ENCODE data around the gene RRAS.
A peak's percentile ranks its signal among the peaks of the same experiment; 100 is the strongest.

Gene RRAS

GRCh38 chr19:49676784-49677230, 36.9 kb upstream of the RRAS start:
- DNase-seq = peak; percentile 95

- DNase-seq = no peak
Observed at GRCh38 chr19:49676136-49676783, 36.3 kb upstream of the RRAS start.

- no peak for DNase-seq
Observed at GRCh38 chr19:49672131-49672919, 32.4 kb upstream of the RRAS start.

GRCh38 chr19:49669516-49669915, 29.6 kb upstream of the RRAS start:
- no peak for DNase-seq

- DNase-seq = no peak
Observed at GRCh38 chr19:49667473-49667872, 27.5 kb upstream of the RRAS start.

GRCh38 chr19:49666120-49666444, 26.1 kb upstream of the RRAS start:
- DNase-seq = no peak

GRCh38 chr19:49665351-49666119, 25.6 kb upstream of the RRAS start, which contains the start of the genes BCL2L12 and IRF3:
TSS of gene BCL2L12 (plus strand) at chr19:49665933. CDS start at chr19:49666693, 760 bp downstream.
TSS of gene IRF3 (minus strand) at chr19:49665857. CDS start at chr19:49664838, 1,019 bp downstream.
- DNase-seq = peak; percentile 53

- DNase-seq = no peak
Observed at GRCh38 chr19:49665036-49665350, 25.1 kb upstream of the RRAS start.

- DNase-seq = no peak
Observed at GRCh38 chr19:49664171-49665035, 24.5 kb upstream of the RRAS start.

GRCh38 chr19:49663224-49663623, 23.3 kb upstream of the RRAS start:
- DNase-seq = no peak

GRCh38 chr19:49662011-49662410, 22.1 kb upstream of the RRAS start:
- DNase-seq = no peak

- no peak for DNase-seq
Observed at GRCh38 chr19:49660338-49660961, 20.5 kb upstream of the RRAS start.

- DNase-seq = no peak
Observed at GRCh38 chr19:49658566-49659442, 18.9 kb upstream of the RRAS start.

GRCh38 chr19:49658139-49658517, 18.2 kb upstream of the RRAS start:
- no peak for DNase-seq

GRCh38 chr19:49657493-49658138, 17.7 kb upstream of the RRAS start:
- DNase-seq = no peak

GRCh38 chr19:49656456-49657109, 16.6 kb upstream of the RRAS start:
- no peak for DNase-seq

- no peak for DNase-seq
Observed at GRCh38 chr19:49655570-49656455, 15.9 kb upstream of the RRAS start.

GRCh38 chr19:49654581-49654980, 14.6 kb upstream of the RRAS start:
- DNase-seq = no peak

- no peak for DNase-seq
Observed at GRCh38 chr19:49653466-49653806, 13.5 kb upstream of the RRAS start.

Data from SIG-M5 (cell line).